Tibial nerve (tissue), 4 donors: ENCODE results near the gene KDM1B. TPM values are rescaled to one million over a fixed set of nuclear protein-coding genes. Genes with fewer than 3 reads are reported as not detected.
A peak's percentile ranks its signal among the peaks of the same experiment; 100 is the strongest.

Experiments
- DNase-seq, 2 donors: peaks; one replicate each; pipeline ENCODE4 v3.0.0-alpha.2; 2019; ENCODE audit warnings: low spot score in 2 of 2
- H3K27ac ChIP-seq, 4 donors: fragments of 200-600 bp; sonication (generic) in 3 of 4; one replicate each; pipeline ENCODE4 v1.5.1; 2017 to 2019; ENCODE audit warnings: mild to moderate bottlenecking in 1 of 4
- H3K27me3 ChIP-seq, 2 donors: fragments of 200-600 bp; sonication (generic) in 1 of 2; one replicate each; pipeline versions ENCODE4 v1.5.1 to v1.6.0; 2017 to 2019
- H3K36me3 ChIP-seq, 3 donors: fragments of 200-600 bp; sonication (generic); one replicate each; pipeline ENCODE4 v1.5.1; 2018 to 2019
- H3K4me1 ChIP-seq, 4 donors: fragments of 200-600 bp; sonication (generic) in 3 of 4; one replicate each; pipeline ENCODE4 v1.5.1; 2017 to 2019
- H3K4me3 ChIP-seq, 4 donors: fragments of 200-600 bp; sonication (generic) in 3 of 4; one replicate each; pipeline ENCODE4 v1.5.1; 2017 to 2019; ENCODE audit warnings: mild to moderate bottlenecking in 1 of 4, moderate library complexity in 1 of 4
- H3K9me3 ChIP-seq, 4 donors: fragments of 200-600 bp; sonication (generic) in 3 of 4; one replicate each; pipeline ENCODE4 v1.5.1; 2017 to 2019
- EP300 ChIP-seq, 2 donors: sonication (generic); formaldehyde crosslinking; IDR thresholded peaks; one replicate each; pipeline ENCODE4 v1.6.1; 2017; ENCODE audit warnings: antibody characterized with exemption in 2 of 2, mild to moderate bottlenecking in 1 of 2
- POLR2A ChIP-seq, 2 donors: fragments of 450-650 bp; IDR thresholded peaks; one replicate each; pipeline ENCODE4 v1.6.1; 2017; ENCODE audit warnings: antibody characterized with exemption in 2 of 2, mild to moderate bottlenecking in 2 of 2, moderate library complexity in 2 of 2
- WGBS, 2 donors: methylation state at CpG; one replicate each; pipeline ENCODE4 v1.1.5; 2018; 5-methylcytosine and 5-hydroxymethylcytosine counted together
- total RNA-seq, 4 donors: library from RNA; depleted of rRNA; stranded (reverse); fragments of >200 nt; gene quantifications; one replicate each; pipeline ENCODE4 v1.1.0, GENCODE V29; 2016
- TF ChIP-seq, protein P1 (sequence below), 5 experiments: fragments of 200-600 bp in 3 of 5; fragments of 450-650 bp in 2 of 5; sonication (generic) in 3 of 5; IDR thresholded peaks; one replicate each; pipeline ENCODE4 v1.5.1; 2016 to 2019; ENCODE audit warnings: antibody characterized with exemption in 5 of 5, mild to moderate bottlenecking in 3 of 5, moderate library complexity in 2 of 5

Gene KDM1B
- total RNA-seq, 4 donors from 2014 or later: 9.4 to 16.5 (median 15.2) TPM

DNA sequence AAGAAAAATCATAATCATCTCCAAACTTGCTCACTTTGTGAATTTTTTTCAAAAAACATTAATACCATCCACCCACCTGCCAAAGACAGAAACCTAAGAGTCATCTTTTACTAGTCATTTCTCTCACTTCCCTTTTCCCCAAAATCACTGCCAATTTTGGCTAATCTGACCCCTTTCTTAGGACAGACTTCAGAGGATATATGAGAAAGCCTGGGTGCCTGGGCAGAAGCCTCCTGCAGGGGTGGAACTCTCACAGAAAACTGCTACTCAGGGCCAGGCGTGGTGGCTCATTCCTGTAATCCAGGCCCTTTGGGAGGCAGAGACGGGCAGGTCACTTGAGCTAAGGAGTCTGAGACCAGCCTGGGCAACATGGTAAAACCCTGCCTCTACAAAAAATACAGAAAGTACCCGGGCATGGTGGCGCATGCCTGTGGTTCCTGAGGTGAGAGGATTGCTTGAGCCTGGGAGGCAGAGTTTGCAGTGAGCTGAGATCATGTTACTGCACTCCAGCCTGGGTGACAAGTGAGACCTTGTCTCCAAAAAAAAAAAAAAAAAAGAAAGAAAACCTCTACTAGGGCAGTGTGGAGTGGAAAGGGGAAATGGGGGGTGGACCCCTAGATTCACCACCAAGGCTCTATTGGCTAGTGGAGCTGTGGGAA lies 105.4 kb downstream of the KDM1B start:
- H3K4me3 ChIP-seq: no peak overlapping the region
- 65 to 69% methylated on average over 4 of the region's 4 CpGs for WGBS, 2 donors
- H3K4me1 ChIP-seq: peaks cover 0 to 52% (median 14%) of the 10 kb centered on the region in 4 donors
- H3K27me3 ChIP-seq: no peaks in the 10 kb centered on the region
- no peak for DNase-seq
- peaks cover 0 to 21% (median 1%) of the 10 kb centered on the region in 3 donors for H3K36me3 ChIP-seq
- H3K27ac ChIP-seq: no peak overlapping the region
- no peaks in the 10 kb centered on the region for H3K9me3 ChIP-seq
- no peak for TF ChIP-seq EP300 (IDR thresholded peaks at IDR 0.05)
- TF ChIP-seq, protein P1, sequence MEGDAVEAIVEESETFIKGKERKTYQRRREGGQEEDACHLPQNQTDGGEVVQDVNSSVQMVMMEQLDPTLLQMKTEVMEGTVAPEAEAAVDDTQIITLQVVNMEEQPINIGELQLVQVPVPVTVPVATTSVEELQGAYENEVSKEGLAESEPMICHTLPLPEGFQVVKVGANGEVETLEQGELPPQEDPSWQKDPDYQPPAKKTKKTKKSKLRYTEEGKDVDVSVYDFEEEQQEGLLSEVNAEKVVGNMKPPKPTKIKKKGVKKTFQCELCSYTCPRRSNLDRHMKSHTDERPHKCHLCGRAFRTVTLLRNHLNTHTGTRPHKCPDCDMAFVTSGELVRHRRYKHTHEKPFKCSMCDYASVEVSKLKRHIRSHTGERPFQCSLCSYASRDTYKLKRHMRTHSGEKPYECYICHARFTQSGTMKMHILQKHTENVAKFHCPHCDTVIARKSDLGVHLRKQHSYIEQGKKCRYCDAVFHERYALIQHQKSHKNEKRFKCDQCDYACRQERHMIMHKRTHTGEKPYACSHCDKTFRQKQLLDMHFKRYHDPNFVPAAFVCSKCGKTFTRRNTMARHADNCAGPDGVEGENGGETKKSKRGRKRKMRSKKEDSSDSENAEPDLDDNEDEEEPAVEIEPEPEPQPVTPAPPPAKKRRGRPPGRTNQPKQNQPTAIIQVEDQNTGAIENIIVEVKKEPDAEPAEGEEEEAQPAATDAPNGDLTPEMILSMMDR (IDR thresholded peaks at IDR 0.05): no peak

DNA sequence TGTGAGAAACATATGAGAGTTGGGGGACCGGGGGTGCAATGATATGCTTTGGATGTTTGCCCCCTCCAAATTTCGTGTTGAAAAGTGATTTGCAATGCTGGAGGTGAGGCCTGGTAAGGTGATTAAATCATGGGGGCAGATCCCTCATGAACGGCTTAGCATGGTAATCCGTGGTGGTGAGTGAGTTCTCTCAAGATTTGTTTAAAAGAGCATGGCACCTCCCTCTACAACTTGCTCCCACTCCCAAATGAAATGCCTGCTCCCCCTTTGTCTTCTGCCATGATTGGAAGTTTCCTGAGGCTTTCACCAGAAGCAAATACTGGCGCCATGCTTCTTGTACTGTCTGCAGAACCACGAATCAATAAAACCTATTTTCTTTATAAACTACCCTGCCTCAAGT lies 106.7 kb downstream of the KDM1B start:
- no peak for DNase-seq
- Histone ChIP-seq H3K36me3 (peaks cover 0 to 8% (median 0%) of the 10 kb centered on the region in 3 donors), H3K27ac (no peak overlapping the region), H3K4me1 (peaks cover 0 to 52% (median 14%) of the 10 kb centered on the region in 4 donors), H3K27me3 (no peaks in the 10 kb centered on the region), H3K9me3 (no peaks in the 10 kb centered on the region), H3K4me3 (no peak overlapping the region)
- TF ChIP-seq POLR2A (IDR thresholded peaks at IDR 0.05) (no peak), EP300 (IDR thresholded peaks at IDR 0.05) (no peak)
- TF ChIP-seq, protein P1 (IDR thresholded peaks at IDR 0.05): no peak
- 64 to 70% methylated on average over 6 of the region's 6 CpGs for WGBS, 2 donors

- no peaks in the 10 kb centered on the region for H3K36me3 ChIP-seq
- no peak for DNase-seq
- peak overlapping the region; percentile 87 to 94 (median 88) for H3K4me3 ChIP-seq
- TF ChIP-seq EP300 (IDR thresholded peaks at IDR 0.05): no peak
- no peak for TF ChIP-seq POLR2A (IDR thresholded peaks at IDR 0.05)
- TF ChIP-seq, protein P1 (IDR thresholded peaks at IDR 0.05): no peak
- H3K9me3 ChIP-seq: no peaks in the 10 kb centered on the region
- peaks cover 0 to 52% (median 14%) of the 10 kb centered on the region in 4 donors for H3K4me1 ChIP-seq
- peak overlapping the region in 3 of 4 donors; percentile 99 for H3K27ac ChIP-seq
- 8 to 10% methylated on average over 18 of the region's 18 CpGs for WGBS, 2 donors
- H3K27me3 ChIP-seq: no peaks in the 10 kb centered on the region
These were observed 107.6 kb downstream of the KDM1B start for GRCh38 chr6:18262702-18263417.

GRCh38 chr6:18263418-18264218 lies 108.4 kb downstream of the KDM1B start:
- Histone ChIP-seq H3K9me3 (no peaks in the 10 kb centered on the region), H3K4me1 (peaks cover 0 to 45% (median 14%) of the 10 kb centered on the region in 4 donors), H3K27me3 (no peaks in the 10 kb centered on the region), H3K4me3 (peak overlapping the region; percentile 87 to 94 (median 88)), H3K27ac (peak overlapping the region; percentile 98 to 99 (median 99)), H3K36me3 (no peaks in the 10 kb centered on the region)
- 0 to 1% methylated on average over 27 to 42 of the region's 50 CpGs for WGBS, 2 donors
- TF ChIP-seq POLR2A (IDR thresholded peaks at IDR 0.05) (no peak), EP300 (IDR thresholded peaks at IDR 0.05) (peak in 1 of 2 donors; percentile 17)
- DNase-seq: peak in 1 of 2 donors; percentile 13

DNA sequence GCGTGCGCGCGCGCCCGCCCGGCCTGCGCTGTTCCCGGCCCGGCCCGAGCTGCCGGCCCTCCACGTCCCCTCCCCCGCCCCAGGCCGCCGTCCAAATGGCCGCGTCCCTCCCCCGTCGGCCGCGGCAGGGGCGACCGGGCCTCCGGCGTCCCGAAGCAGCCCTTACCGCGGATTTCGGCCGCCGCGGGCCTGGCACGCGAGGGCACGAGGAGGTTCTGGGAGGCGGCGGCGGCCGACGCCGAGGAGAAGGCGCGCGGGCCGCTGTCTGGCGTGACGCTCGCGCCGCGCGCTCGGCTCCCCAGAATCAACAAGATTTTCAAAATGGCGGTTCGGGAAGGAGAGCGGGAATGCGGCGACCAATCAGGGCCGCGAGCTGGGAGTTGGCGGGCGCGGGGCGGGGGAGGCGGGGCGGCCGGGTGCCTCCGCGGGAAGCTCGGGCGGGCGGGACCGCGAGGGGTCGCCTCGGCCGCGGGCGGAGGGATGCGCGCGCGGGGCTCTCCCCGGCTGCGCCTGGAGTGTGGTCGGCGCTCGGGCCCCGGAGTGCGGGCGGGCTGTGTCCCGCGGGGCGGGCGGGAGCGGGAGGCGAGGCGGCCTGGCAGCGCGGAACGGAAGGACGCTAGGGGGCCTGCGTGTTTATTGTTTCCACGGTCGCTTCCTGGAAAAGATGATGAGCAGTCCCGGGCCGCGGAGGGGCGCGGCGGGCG lies 109.1 kb downstream of the KDM1B start, which contains the start of gene DEK:
Gene DEK, minus strand, starts transcription at position 312 of the 704 bp plus-strand sequence. CDS start 543 bp downstream, outside the sequence.
- 0% methylated on average over 52 to 67 of the region's 113 CpGs for WGBS, 2 donors
- peak within 1 kb of the TSS; percentile 87 to 94 (median 88) for H3K4me3 ChIP-seq
- no peaks in the 10 kb centered on the region for H3K27me3 ChIP-seq
- peaks cover 0 to 42% (median 14%) of the 10 kb centered on the region in 4 donors for H3K4me1 ChIP-seq
- TF ChIP-seq EP300 (IDR thresholded peaks at IDR 0.05) (peak in 1 of 2 donors; percentile 62), POLR2A (IDR thresholded peaks at IDR 0.05) (peak in 1 of 2 donors; percentile 42)
- TF ChIP-seq, protein P1 (IDR thresholded peaks at IDR 0.05): peak; percentile 57 to 78 (median 75)
- peak within 1 kb of the TSS; percentile 98 to 99 (median 99) for H3K27ac ChIP-seq
- no peaks in the 10 kb centered on the region for H3K9me3 ChIP-seq
- peak; percentile 71 to 81 for DNase-seq
- no peaks in the 10 kb centered on the region for H3K36me3 ChIP-seq
